HCT116 (cell line): Measurements from ENCODE around the gene COX7A1. TPM values are rescaled to one million over a fixed set of nuclear protein-coding genes. Genes with fewer than 3 reads are reported as not detected.

Experiments
- ATAC-seq: fragments of 200-7000 bp; cut with Tn5 transposase; 2 replicates; pipeline ENCODE4 v1.9.1; 2020; ENCODE audit warnings: mild to moderate bottlenecking, moderate library complexity
- BruUV-seq: library from RNA; stranded (reverse); fragments of 400-500 nt; replicated peaks from 2 replicates; lab custom pipeline; 2021; lab: Mats Ljungman, UMichigan
- CTCF ChIA-PET: fragments of 300-600 bp; sonication (Branson Sonifier 250); formaldehyde crosslinking; loops from one replicate; lab custom pipeline; 2021; ENCODE audit warnings: antibody characterized with exemption; lab: Charles Lee
- POLR2A ChIA-PET: fragments of 300-600, 350-600 bp; sonication (Branson Sonifier 250); formaldehyde crosslinking; loops from one replicate; lab custom pipeline; 2021; ENCODE audit warnings: antibody characterized with exemption; lab: Charles Lee
- RAD21 ChIA-PET, 2 experiments: fragments of 300-600 bp; sonication (Branson Sonifier 250); formaldehyde crosslinking; loops; one replicate each; lab custom pipeline; 2023; ENCODE audit warnings: low total read pairs in 2 of 2; ENCODE audit not compliant: uncharacterized antibody in 2 of 2, unreplicated experiment in 2 of 2, low non-redundant PET in 1 of 2; lab: Charles Lee
- DNase-seq: peaks from one replicate; pipeline ENCODE4 v3.0.0-alpha.2; 2010; ENCODE audit warnings: low read depth, low spot score
- H2AFZ ChIP-seq: fragments of 200-600 bp; shearing (Covaris generic), sonication (generic); 2 replicates; pipeline ENCODE4 v1.6.1; 2017; ENCODE audit warnings: low read depth, mixed run types, mixed read lengths, antibody characterized with exemption, low read length; ENCODE audit not compliant: poor library complexity, severe bottlenecking
- H3K27ac ChIP-seq: 2 replicates; pipeline ENCODE4 v1.5.1; 2012; ENCODE audit warnings: low read depth, low read length
- H3K27me3 ChIP-seq: fragments of 200-600 bp; sonication (generic); 2 replicates; pipeline ENCODE4 v1.6.1; 2016; ENCODE audit warnings: mixed run types, low read length, mixed read lengths; ENCODE audit not compliant: insufficient read depth
- H3K36me3 ChIP-seq, 2 experiments: fragments of 200-500 bp in 1 of 2; fragments of 200-600 bp in 1 of 2; sonication (Bioruptor generic) in 1 of 2; sonication (generic) in 1 of 2; 2 replicates each; pipeline versions ENCODE4 v1.5.1 to v1.6.1; 2014 to 2016; ENCODE audit warnings: low read length in 2 of 2, inconsistent platforms in 1 of 2, mixed read lengths in 1 of 2, mixed run types in 1 of 2; ENCODE audit not compliant: insufficient read depth in 2 of 2, control insufficient read depth in 1 of 2
- H3K4me1 ChIP-seq, 2 experiments: fragments of 200-600 bp in 1 of 2; sonication (generic) in 1 of 2; 2 replicates each; pipeline versions ENCODE4 v1.5.1 to v1.6.1; 2012 to 2017; ENCODE audit warnings: low read length in 2 of 2, inconsistent platforms in 1 of 2, mild to moderate bottlenecking in 1 of 2, mixed read lengths in 1 of 2, mixed run types in 1 of 2, moderate library complexity in 1 of 2; ENCODE audit not compliant: insufficient read depth in 2 of 2, control insufficient read depth in 1 of 2
- H3K4me2 ChIP-seq: fragments of 200-600 bp; sonication (generic); 2 replicates; pipeline ENCODE4 v1.6.1; 2017; ENCODE audit warnings: mixed run types, low read length, mixed read lengths
- H3K4me3 ChIP-seq, 2 experiments: fragments of 200-600 bp in 1 of 2; sonication (generic) in 1 of 2; replicated peaks in 1 of 2; 2 replicates each; pipeline ENCODE4 v1.5.1; 2011 to 2016; ENCODE audit warnings: low read length in 2 of 2, control low read depth in 1 of 2, low read depth in 1 of 2, mild to moderate bottlenecking in 1 of 2, mixed read lengths in 1 of 2, mixed run types in 1 of 2
- H3K79me2 ChIP-seq: fragments of 200-600 bp; sonication (generic); 2 replicates; pipeline ENCODE4 v1.6.1; 2017; ENCODE audit warnings: mild to moderate bottlenecking, mixed run types, low read length, moderate library complexity, mixed read lengths; ENCODE audit not compliant: insufficient read depth
- H3K9ac ChIP-seq: fragments of 200-600 bp; sonication (generic); 2 replicates; pipeline ENCODE4 v1.6.1; 2016; ENCODE audit warnings: low read length, mixed read lengths
- H3K9me2 ChIP-seq: fragments of 200-600 bp; sonication (generic), shearing (Covaris generic); 2 replicates; pipeline ENCODE4 v1.6.1; 2017; ENCODE audit warnings: mixed run types, mild to moderate bottlenecking, moderate library complexity; ENCODE audit not compliant: insufficient read depth
- H3K9me3 ChIP-seq, 2 experiments: fragments of 200-500 bp in 1 of 2; fragments of 200-600 bp in 1 of 2; sonication (Bioruptor generic) in 1 of 2; sonication (generic) in 1 of 2; 2 replicates each; pipeline ENCODE4 v1.6.1; 2014 to 2017; ENCODE audit warnings: low read length in 2 of 2, mixed read lengths in 2 of 2, inconsistent platforms in 1 of 2, low read depth in 1 of 2, mild to moderate bottlenecking in 1 of 2, mixed run types in 1 of 2, moderate library complexity in 1 of 2; ENCODE audit not compliant: control insufficient read depth in 1 of 2, insufficient read depth in 1 of 2
- H4K20me1 ChIP-seq: fragments of 200-600 bp; sonication (generic), shearing (Covaris generic); 2 replicates; pipeline ENCODE4 v1.6.1; 2017; ENCODE audit warnings: mixed run types, mild to moderate bottlenecking, moderate library complexity; ENCODE audit not compliant: insufficient read depth
- ATF3 ChIP-seq: IDR thresholded peaks from 2 replicates; pipeline ENCODE4 v1.6.1; 2012
- CBX3 ChIP-seq: IDR thresholded peaks from 2 replicates; pipeline ENCODE4 v1.6.1; 2012; ENCODE audit warnings: low read depth
- EGR1 ChIP-seq: IDR thresholded peaks from 2 replicates; pipeline ENCODE4 v1.6.1; 2012; ENCODE audit warnings: low read depth
- EZH2phosphoT487 ChIP-seq: fragments of 200-600 bp; IDR thresholded peaks from 2 replicates; pipeline ENCODE4 v1.6.1; 2018; ENCODE audit warnings: antibody characterized with exemption, borderline replicate concordance
- MAX ChIP-seq: IDR thresholded peaks from 2 replicates; pipeline ENCODE4 v1.6.1; 2012
- POLR2AphosphoS5 ChIP-seq: IDR thresholded peaks from 2 replicates; pipeline ENCODE4 v1.6.1; 2011; ENCODE audit warnings: mild to moderate bottlenecking, low read depth, low read length, moderate library complexity
- REST ChIP-seq: IDR thresholded peaks from 2 replicates; pipeline ENCODE4 v1.6.1; 2012; ENCODE audit warnings: low read depth
- SIN3A ChIP-seq: IDR thresholded peaks from 2 replicates; pipeline ENCODE4 v1.6.1; 2012; ENCODE audit warnings: low read depth
- SP1 ChIP-seq: IDR thresholded peaks from 2 replicates; pipeline ENCODE4 v1.6.1; 2012; ENCODE audit warnings: low read depth
- SRF ChIP-seq: IDR thresholded peaks from 2 replicates; pipeline ENCODE4 v1.6.1; 2012; ENCODE audit warnings: low read depth
- TCF7L2 ChIP-seq: IDR thresholded peaks from 2 replicates; pipeline ENCODE4 v1.7.0; 2011; ENCODE audit warnings: borderline replicate concordance, inconsistent platforms; ENCODE audit not compliant: insufficient read depth, insufficient read length; ENCODE audit errors: extremely low read depth
- ZBTB33 ChIP-seq: IDR thresholded peaks from 2 replicates; pipeline ENCODE4 v1.6.1; 2011; ENCODE audit warnings: mild to moderate bottlenecking, low read length, moderate library complexity; ENCODE audit not compliant: insufficient replicate concordance; ENCODE audit errors: extremely low read depth
- ZFX ChIP-seq: fragments of 450-650 bp; IDR thresholded peaks from 2 replicates; pipeline ENCODE4 v1.6.1; 2017
- ZNF274 ChIP-seq: fragments of 200-500 bp; sonication (Bioruptor generic); IDR thresholded peaks from 2 replicates; pipeline ENCODE4 v1.6.1; 2014; ENCODE audit warnings: mild to moderate bottlenecking, low read depth, low read length, inconsistent platforms
- intact Hi-C: fragments of 100-400 bp; cut with micrococcal nuclease; formaldehyde crosslinking; loops from 2 replicates; pipeline ENCODE4 v1.10.0; 2022
- total RNA-seq: library from RNA; stranded (reverse); gene quantifications from one replicate; pipeline ENCODE4 v1.2.1, GENCODE V29; 2021; ENCODE audit not compliant: unreplicated experiment

The COX7A1 gene
- total RNA-seq, 1 experiment from 2014 or later, result not detected

GRCh38 chr19:36121486-36122124 lies 30.6 kb downstream of the COX7A1 start:
- Histone ChIP-seq H2AFZ (no peak overlapping the region), H3K9me3 (no peaks in the 10 kb centered on the region), H3K4me1 (peaks cover under 1 to 4% of the 10 kb centered on the region in 2 experiments; a peak in 3 of 4 replicates), H4K20me1 (no peaks in the 10 kb centered on the region), H3K27ac (no peak overlapping the region), H3K9ac (no peak overlapping the region), H3K27me3 (no peaks in the 10 kb centered on the region)
- no peak for DNase-seq
- no peak for ATAC-seq
- RAD21 ChIA-PET, result no interaction called here
- CTCF ChIA-PET, result no interaction called here
- BruUV-seq, result no TSS peak
- TF ChIP-seq CBX3, result no peak
- TF ChIP-seq, all 23 proteins: peak for 0
- Histone ChIP-seq H3K36me3 (peaks cover 11 to 14% of the 10 kb centered on the region in 2 experiments; a peak in 3 of 4 replicates), H3K4me2 (no peak overlapping the region), H3K9me2 (no peaks in the 10 kb centered on the region), H3K79me2 (no peaks in the 10 kb centered on the region), H3K4me3 (no peak overlapping the region)
- POLR2A ChIA-PET, result no interaction called here
- intact Hi-C loops, result no loop called here

GRCh38 chr19:36120984-36121358 lies 31.3 kb downstream of the COX7A1 start:
- ChIA-PET RAD21 (no interaction called here), CTCF (no interaction called here)

More at GRCh38 chr19:36120984-36121358, 31.3 kb downstream of the COX7A1 start:
- no peaks in the 10 kb centered on the region for H3K27me3 ChIP-seq
- no peaks in the 10 kb centered on the region for H3K9me2 ChIP-seq
- no peak overlapping the region for H3K27ac ChIP-seq
- no peak for DNase-seq
- intact Hi-C loops, result no loop called here
- no peak overlapping the region for H3K9ac ChIP-seq
- POLR2A ChIA-PET, result no interaction called here
- peaks cover 11 to 14% of the 10 kb centered on the region in 2 experiments; a peak in 3 of 4 replicates for H3K36me3 ChIP-seq
- no TSS peak for BruUV-seq
- peaks cover 7 to 10% of the 10 kb centered on the region in 2 experiments; a peak in 3 of 4 replicates for H3K4me1 ChIP-seq
- TF ChIP-seq ZFX (no peak), SIN3A (no peak), EGR1 (no peak), ZNF274 (no peak), POLR2AphosphoS5 (no peak), MAX (no peak), REST (no peak), EZH2phosphoT487 (no peak), ZBTB33 (no peak), SP1 (no peak), TCF7L2 (no peak), SRF (no peak), ATF3 (no peak)
- TF ChIP-seq, all 23 proteins: peak for 0
- Histone ChIP-seq H4K20me1 (no peaks in the 10 kb centered on the region), H3K79me2 (peaks cover 6% of the 10 kb centered on the region; the same call in 1 of the 2 replicates), H3K9me3 (no peaks in the 10 kb centered on the region), H3K4me2 (no peak overlapping the region), H3K4me3 (no peak overlapping the region), H2AFZ (no peak overlapping the region)
- no peak for ATAC-seq
